Measurements from ENCODE around the gene AP3B1. TPM values are rescaled to one million over a fixed set of nuclear protein-coding genes. Genes with fewer than 3 reads are reported as not detected.

Gene AP3B1
- total RNA-seq, 6 experiments from 2014 or later = 11.4 to 17.9 (median 12.9) TPM

GRCh38 chr5:77987988-77988387, 306.5 kb downstream of the AP3B1 start:
- intact Hi-C loops (cut with DNase I) = no loop called here
- Histone ChIP-seq H3K4me3 (no peak overlapping the region), H3K27me3 (no peaks in the 10 kb centered on the region), H3K36me3 (no peaks in the 10 kb centered on the region), H3K4me1 (no peaks in the 10 kb centered on the region), H3K9me3 (no peaks in the 10 kb centered on the region), H3K27ac (no peak overlapping the region)
- WGBS (ENCODE audit: insufficient coverage, low coverage, low lambda C conversion rate, missing lambda C conversion rate) = 92% methylated on average over 6 of the region's 19 CpGs
- TF ChIP-seq POLR2A (IDR thresholded peaks at IDR 0.05) = no peak
- DNase-seq = no peak
- ATAC-seq = no peak

DNA sequence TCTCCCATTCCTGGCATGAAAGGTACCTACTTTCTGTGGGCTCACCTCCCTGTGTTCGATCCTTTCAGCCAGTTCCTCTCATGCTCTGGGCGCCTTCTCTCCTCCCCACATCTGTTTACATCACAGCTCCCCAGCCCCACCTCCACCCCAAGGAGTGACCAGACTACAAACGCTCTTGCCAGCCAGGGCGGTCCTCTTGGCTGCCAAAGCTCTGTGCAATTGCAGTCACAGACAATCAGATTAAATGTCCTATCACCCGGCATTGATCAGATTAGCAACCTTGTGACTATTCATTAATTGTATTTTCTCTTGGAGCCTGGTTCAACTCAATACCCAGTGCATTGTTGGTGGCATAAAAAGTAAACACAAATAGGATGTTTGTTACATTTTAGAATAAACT, 307.2 kb downstream of the AP3B1 start:
- WGBS (ENCODE audit: insufficient coverage, low coverage, low lambda C conversion rate, missing lambda C conversion rate) = 44% methylated on average over 1 of the region's 5 CpGs
- intact Hi-C loops (cut with DNase I) = no loop called here
- H3K36me3 ChIP-seq = no peaks in the 10 kb centered on the region
- H3K4me1 ChIP-seq = no peaks in the 10 kb centered on the region
- no peak for DNase-seq
- ATAC-seq = no peak
- H3K4me3 ChIP-seq = no peak overlapping the region
- no peaks in the 10 kb centered on the region for H3K27me3 ChIP-seq
- H3K9me3 ChIP-seq = no peaks in the 10 kb centered on the region
- TF ChIP-seq POLR2A (IDR thresholded peaks at IDR 0.05) = no peak
- TF ChIP-seq, protein P1, sequence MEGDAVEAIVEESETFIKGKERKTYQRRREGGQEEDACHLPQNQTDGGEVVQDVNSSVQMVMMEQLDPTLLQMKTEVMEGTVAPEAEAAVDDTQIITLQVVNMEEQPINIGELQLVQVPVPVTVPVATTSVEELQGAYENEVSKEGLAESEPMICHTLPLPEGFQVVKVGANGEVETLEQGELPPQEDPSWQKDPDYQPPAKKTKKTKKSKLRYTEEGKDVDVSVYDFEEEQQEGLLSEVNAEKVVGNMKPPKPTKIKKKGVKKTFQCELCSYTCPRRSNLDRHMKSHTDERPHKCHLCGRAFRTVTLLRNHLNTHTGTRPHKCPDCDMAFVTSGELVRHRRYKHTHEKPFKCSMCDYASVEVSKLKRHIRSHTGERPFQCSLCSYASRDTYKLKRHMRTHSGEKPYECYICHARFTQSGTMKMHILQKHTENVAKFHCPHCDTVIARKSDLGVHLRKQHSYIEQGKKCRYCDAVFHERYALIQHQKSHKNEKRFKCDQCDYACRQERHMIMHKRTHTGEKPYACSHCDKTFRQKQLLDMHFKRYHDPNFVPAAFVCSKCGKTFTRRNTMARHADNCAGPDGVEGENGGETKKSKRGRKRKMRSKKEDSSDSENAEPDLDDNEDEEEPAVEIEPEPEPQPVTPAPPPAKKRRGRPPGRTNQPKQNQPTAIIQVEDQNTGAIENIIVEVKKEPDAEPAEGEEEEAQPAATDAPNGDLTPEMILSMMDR (IDR thresholded peaks at IDR 0.05) = no peak
- no peak overlapping the region for H3K27ac ChIP-seq

GRCh38 chr5:77986261-77986660, 308.2 kb downstream of the AP3B1 start:
- Histone ChIP-seq H3K9me3 (no peaks in the 10 kb centered on the region), H3K27me3 (no peaks in the 10 kb centered on the region), H3K4me3 (no peak overlapping the region), H3K27ac (no peak overlapping the region), H3K4me1 (no peaks in the 10 kb centered on the region), H3K36me3 (no peaks in the 10 kb centered on the region)
- TF ChIP-seq POLR2A (IDR thresholded peaks at IDR 0.05) = no peak
- TF ChIP-seq, protein P1 (IDR thresholded peaks at IDR 0.05) = no peak
- DNase-seq (no peak), ATAC-seq (no peak)
- WGBS (ENCODE audit: insufficient coverage, low coverage, low lambda C conversion rate, missing lambda C conversion rate) = 90% methylated on average over 5 of the region's 6 CpGs
- intact Hi-C loops (cut with DNase I) = no loop called here

DNA sequence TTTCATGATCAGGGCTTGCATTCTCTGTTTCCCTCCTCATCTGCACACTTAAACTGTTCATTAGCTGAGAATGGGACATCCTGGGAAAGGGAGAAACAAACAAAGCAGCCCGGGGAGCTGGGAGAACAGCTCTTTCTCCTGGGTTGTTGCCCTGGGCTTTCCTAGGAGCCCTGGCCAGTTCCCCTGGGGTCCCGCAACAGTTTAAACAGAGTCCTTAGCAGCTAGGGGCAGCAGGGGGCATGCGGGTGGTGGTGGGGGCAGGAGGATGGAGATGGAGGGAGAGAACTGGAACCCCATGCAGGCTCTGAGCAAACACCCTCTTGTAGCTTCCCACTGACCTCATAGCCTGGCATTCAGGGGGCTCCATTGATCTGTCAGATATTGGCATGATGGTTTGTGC, 309.3 kb downstream of the AP3B1 start:
- DNase-seq (no peak), ATAC-seq (no peak)
- Histone ChIP-seq H3K27ac (no peak overlapping the region), H3K4me1 (no peaks in the 10 kb centered on the region), H3K36me3 (no peaks in the 10 kb centered on the region), H3K9me3 (no peaks in the 10 kb centered on the region), H3K4me3 (no peak overlapping the region), H3K27me3 (no peaks in the 10 kb centered on the region)
- WGBS (ENCODE audit: insufficient coverage, low coverage, low lambda C conversion rate, missing lambda C conversion rate) = 27% methylated on average over 1 of the region's 3 CpGs
- intact Hi-C loops (cut with DNase I) = no loop called here
- TF ChIP-seq, protein P1 (IDR thresholded peaks at IDR 0.05) = no peak
- no peak for TF ChIP-seq POLR2A (IDR thresholded peaks at IDR 0.05)

GRCh38 chr5:77984587-77984986, 309.9 kb downstream of the AP3B1 start:
- H3K9me3 ChIP-seq = no peaks in the 10 kb centered on the region
- H3K36me3 ChIP-seq = no peaks in the 10 kb centered on the region
- no peak for TF ChIP-seq POLR2A (IDR thresholded peaks at IDR 0.05)
- TF ChIP-seq, protein P1 (IDR thresholded peaks at IDR 0.05) = no peak
- no peaks in the 10 kb centered on the region for H3K4me1 ChIP-seq
- DNase-seq (no peak), ATAC-seq (peak in 2 of 4 donors; percentile 19 to 22)
- no peaks in the 10 kb centered on the region for H3K27me3 ChIP-seq
- intact Hi-C loops (cut with DNase I) = no loop called here
- no peak overlapping the region for H3K27ac ChIP-seq
- no peak overlapping the region for H3K4me3 ChIP-seq
- 59% methylated on average over 5 of the region's 11 CpGs for WGBS (ENCODE audit: insufficient coverage, low coverage, low lambda C conversion rate, missing lambda C conversion rate)
